ENCODE results near the gene HNRNPLL. TPM values are rescaled to one million over a fixed set of nuclear protein-coding genes. Genes with fewer than 3 reads are reported as not detected.
A peak's percentile ranks its signal among the peaks of the same experiment; 100 is the strongest.

Gene HNRNPLL
- total RNA-seq, 1 donor from 2014 or later, result 10.6 TPM

DNA sequence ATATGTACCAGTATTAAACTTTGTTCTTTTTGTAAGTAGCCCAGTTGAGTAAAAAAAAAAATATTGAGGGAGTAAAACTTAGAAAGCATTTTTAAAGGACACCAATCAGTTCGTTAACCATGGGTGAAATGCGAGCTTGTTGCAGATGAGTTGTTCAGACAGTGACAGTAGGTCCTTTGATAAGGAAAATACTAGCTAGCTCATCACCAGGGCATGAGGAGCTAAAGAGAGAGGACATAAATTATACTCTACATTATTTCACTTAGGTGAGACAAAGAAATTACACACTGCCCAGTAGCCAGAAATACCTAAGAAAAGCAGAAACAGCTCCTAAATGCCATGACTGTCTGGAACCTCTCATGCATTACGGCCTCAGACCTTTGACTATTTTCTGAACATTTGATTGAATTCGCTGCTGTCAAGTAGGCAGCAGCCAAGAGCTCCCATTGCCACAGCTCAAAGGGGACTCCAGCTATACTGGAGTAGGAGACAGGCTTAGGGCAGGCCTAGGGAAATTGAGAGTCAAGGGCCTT lies 2.6 kb upstream of the HNRNPLL start:
- Histone ChIP-seq H3K9me3 (no peaks in the 10 kb centered on the region), H3K27ac (no peak overlapping the region)
- intact Hi-C loops (cut with DNase I), result no loop called here

GRCh38 chr2:38603402-38604290 lies 918 bp upstream of the HNRNPLL start:
- H3K9me3 ChIP-seq, result no peaks in the 10 kb centered on the region
- peak overlapping the region; percentile 96 to 99 for H3K27ac ChIP-seq
- peak; percentile 82 to 92 (median 91) for TF ChIP-seq CTCF (IDR thresholded peaks at IDR 0.05)
- H3K36me3 ChIP-seq, result no peaks in the 10 kb centered on the region
- H3K4me1 ChIP-seq, result peaks cover 2 to 22% of the 10 kb centered on the region in 2 donors
- no peaks in the 10 kb centered on the region for H3K27me3 ChIP-seq
- peak overlapping the region; percentile 90 to 91 for H3K4me3 ChIP-seq
- intact Hi-C loops (cut with DNase I), result loop anchor here (1.0 to 5.0 kb wide), 4 partner anchors 63 to 227 kb away; partner anchors contain the start of genes ATL2, GALM and SRSF7
- DNase-seq (ENCODE audit: low spot score in 2 of 2), result peak; percentile 20 to 88

More for the DNA sequence above, 2.6 kb upstream of the HNRNPLL start:
- TF ChIP-seq CTCF (IDR thresholded peaks at IDR 0.05), result no peak
- H3K36me3 ChIP-seq, result no peaks in the 10 kb centered on the region
- H3K4me1 ChIP-seq, result peaks cover 0 to 7% of the 10 kb centered on the region in 2 donors
- H3K27me3 ChIP-seq, result no peaks in the 10 kb centered on the region
- no peak for DNase-seq (ENCODE audit: low spot score in 2 of 2)
- H3K4me3 ChIP-seq, result no peak overlapping the region

GRCh38 chr2:38602136-38602731 lies 494 bp downstream of the HNRNPLL start:
- peak in 1 of 2 donors; percentile 73 for DNase-seq (ENCODE audit: low spot score in 2 of 2)
- H3K27ac ChIP-seq, result peak overlapping the region; percentile 96 to 99
- intact Hi-C loops (cut with DNase I), result loop anchor here (2.0 to 5.0 kb wide), 3 partner anchors 65 to 225 kb away; partner anchors contain the start of genes ATL2 and SRSF7

DNA sequence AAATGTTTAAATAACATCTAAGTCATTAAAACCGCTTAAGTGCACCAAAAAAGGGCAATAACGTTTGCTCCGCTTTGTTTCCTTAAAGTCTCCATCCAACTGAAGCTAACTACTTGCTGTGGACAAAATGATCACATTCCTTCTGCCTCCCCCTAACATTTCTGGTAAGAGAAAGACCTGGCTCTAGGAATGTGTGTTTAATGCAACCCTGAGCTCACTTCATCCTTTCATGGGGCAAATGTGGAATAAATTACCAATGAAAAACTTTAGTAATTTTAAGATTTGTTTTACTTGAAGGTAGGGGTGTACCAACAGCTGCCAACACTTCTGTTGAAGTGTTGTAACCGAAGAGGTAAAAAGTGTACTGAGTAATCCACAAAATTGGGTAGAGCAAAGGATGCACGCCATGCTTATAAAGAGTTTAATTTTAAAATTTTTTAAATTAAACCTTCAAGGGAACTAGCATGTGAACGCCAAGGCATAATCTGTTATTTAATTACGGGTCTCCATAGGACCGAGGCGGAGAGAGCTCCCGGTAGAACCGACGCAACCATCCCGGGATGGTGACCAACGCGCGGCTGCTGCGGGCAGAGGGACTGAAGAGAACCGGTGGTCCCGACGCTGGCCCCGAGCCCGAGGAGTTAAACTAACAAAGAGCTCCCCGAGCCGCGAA lies 1.1 kb downstream of the HNRNPLL start:
- peaks cover 4 to 33% of the 10 kb centered on the region in 2 donors for H3K4me1 ChIP-seq
- no peaks in the 10 kb centered on the region for H3K27me3 ChIP-seq
- no peaks in the 10 kb centered on the region for H3K36me3 ChIP-seq
- H3K27ac ChIP-seq, result peak overlapping the region; percentile 96 to 99
- no peak for TF ChIP-seq CTCF (IDR thresholded peaks at IDR 0.05)
- peak overlapping the region; percentile 90 to 91 for H3K4me3 ChIP-seq
- intact Hi-C loops (cut with DNase I), result loop anchor here (2.0 to 5.0 kb wide), 3 partner anchors 64 to 225 kb away; partner anchors contain the start of genes ATL2 and SRSF7
- no peaks in the 10 kb centered on the region for H3K9me3 ChIP-seq
- no peak for DNase-seq (ENCODE audit: low spot score in 2 of 2)

More at GRCh38 chr2:38602136-38602731, 494 bp downstream of the HNRNPLL start:
- H3K4me1 ChIP-seq, result peaks cover 4 to 33% of the 10 kb centered on the region in 2 donors
- H3K9me3 ChIP-seq, result no peaks in the 10 kb centered on the region
- H3K27me3 ChIP-seq, result no peaks in the 10 kb centered on the region
- H3K4me3 ChIP-seq, result peak overlapping the region; percentile 90 to 91
- H3K36me3 ChIP-seq, result no peaks in the 10 kb centered on the region
- TF ChIP-seq CTCF (IDR thresholded peaks at IDR 0.05), result no peak

GRCh38 chr2:38600921-38601455 lies 1.7 kb downstream of the HNRNPLL start:
- Histone ChIP-seq H3K27ac (peak overlapping the region; percentile 96 to 99), H3K9me3 (no peaks in the 10 kb centered on the region), H3K27me3 (no peaks in the 10 kb centered on the region), H3K4me1 (peaks cover 4 to 34% of the 10 kb centered on the region in 2 donors), H3K4me3 (peak overlapping the region; percentile 90 to 91), H3K36me3 (no peaks in the 10 kb centered on the region)
- intact Hi-C loops (cut with DNase I), result loop anchor here (5.0 kb wide), 1 partner anchor 64 kb away; no protein-coding TSS in a partner anchor
- DNase-seq (ENCODE audit: low spot score in 2 of 2), result no peak
- no peak for TF ChIP-seq CTCF (IDR thresholded peaks at IDR 0.05)
